GM10248 (cell line): Measurements from ENCODE around the gene LMOD2.

ENCODE experiments used
- CTCF ChIA-PET: fragments of 300-600 bp; sonication (Branson Sonifier 250); formaldehyde crosslinking; extraction: SDS; loops from one replicate; lab custom pipeline; 2021; ENCODE audit warnings: antibody characterized with exemption; lab: Yijun Ruan, JAX
- POLR2A ChIA-PET: fragments of 350-650 bp; sonication (Branson Sonifier 250); formaldehyde crosslinking; extraction: SDS; loops from one replicate; lab custom pipeline; 2020; ENCODE audit warnings: antibody characterized with exemption; lab: Yijun Ruan, JAX
- DNase-seq: peaks from one replicate; pipeline ENCODE4 v3.0.0; 2012; ENCODE audit errors: extremely low spot score
- CTCF ChIP-seq: IDR thresholded peaks from 2 replicates; pipeline ENCODE4 v1.5.1; 2012; ENCODE audit warnings: mild to moderate bottlenecking, low read depth; ENCODE audit errors: extremely low read depth, missing control alignments, control extremely low read depth

LMOD2 gene

GRCh38 chr7:123711832-123712293 is 56.2 kb downstream of the LMOD2 start:
- no peak for DNase-seq
- POLR2A ChIA-PET: no interaction called here
- TF ChIP-seq CTCF: no peak
- CTCF ChIA-PET: interaction anchor here (1.2 to 1.4 kb wide), 2 partner anchors 10 to 26 kb away, joined by 3 to 5 read pairs; no protein-coding TSS in a partner anchor

- ChIA-PET CTCF (interaction anchor here (0.9 to 1.4 kb wide), 4 partner anchors 9 to 153 kb away, joined by 3 to 5 read pairs (median 3); no protein-coding TSS in a partner anchor), POLR2A (no interaction called here)
- DNase-seq: no peak
- no peak for TF ChIP-seq CTCF
These were observed 57.0 kb downstream of the LMOD2 start for GRCh38 chr7:123712619-123713018.
